Measurements from ENCODE around the gene PLEKHA1.

PLEKHA1 gene

DNA sequence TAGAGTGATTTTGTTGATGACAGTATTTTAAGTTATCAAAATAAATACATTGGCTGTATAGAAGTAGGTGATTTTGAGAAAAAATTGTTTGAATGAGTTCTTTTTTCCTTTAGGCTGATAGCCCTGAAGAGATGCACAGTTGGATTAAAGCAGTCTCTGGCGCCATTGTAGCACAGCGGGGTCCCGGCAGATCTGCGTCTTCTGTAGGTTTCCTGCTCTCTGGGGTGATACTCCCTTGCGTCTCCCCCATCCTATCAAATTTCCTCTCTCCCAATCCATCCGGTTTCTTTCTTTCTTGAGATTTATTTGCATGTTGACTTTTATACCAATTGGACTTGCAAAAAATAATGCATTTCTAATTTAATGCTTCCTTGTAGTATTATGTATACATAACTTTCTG lies 52.3 kb downstream of the PLEKHA1 start:
- DNase-seq: no peak

DNA sequence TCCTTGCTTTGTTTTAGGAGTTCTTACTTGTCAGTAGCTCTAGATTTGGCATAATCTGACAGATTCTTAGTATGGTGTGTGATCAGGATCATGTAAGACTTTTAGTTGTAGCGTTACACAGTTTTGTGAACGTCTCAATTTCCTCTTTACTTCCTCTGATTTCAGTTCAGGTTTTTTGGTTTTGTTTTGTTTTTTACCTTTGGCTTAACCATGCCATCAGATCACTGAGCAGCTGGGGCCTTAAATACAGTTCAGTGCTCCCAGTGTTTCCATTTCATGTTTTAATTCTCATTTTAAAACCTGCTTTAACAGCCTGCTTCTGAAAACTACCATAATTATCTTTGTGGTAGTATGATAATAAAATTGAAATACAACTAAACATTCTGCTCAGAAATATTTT lies 52.8 kb downstream of the PLEKHA1 start:
- no peak for DNase-seq

DNA sequence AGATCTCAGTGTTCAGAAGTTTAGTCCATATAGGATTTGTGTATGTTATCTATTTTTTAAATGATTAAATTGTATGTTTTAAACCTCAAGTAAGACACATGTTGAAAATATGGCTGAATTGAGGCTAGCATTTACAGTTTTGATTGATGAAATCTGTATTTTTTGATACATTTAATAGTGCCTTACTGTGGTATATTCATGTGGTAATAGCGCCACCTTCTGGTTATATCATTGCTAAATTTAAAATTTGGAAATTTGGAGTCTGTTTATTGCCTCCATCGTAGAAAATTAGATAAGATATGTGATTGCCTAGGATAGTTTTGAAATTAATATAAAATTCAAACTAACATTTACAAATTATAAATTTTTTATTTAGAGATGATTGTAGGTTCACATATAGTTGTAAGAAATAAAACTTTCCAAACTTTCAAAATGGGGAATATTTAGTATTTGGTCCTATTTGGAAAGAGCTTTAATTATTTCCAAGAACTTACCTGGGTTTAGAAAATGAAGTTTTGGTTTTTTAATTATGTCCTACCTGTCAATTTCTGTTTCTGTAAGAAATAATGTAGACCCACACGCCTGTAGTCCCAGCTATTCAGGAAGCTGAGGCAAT lies 60.8 kb downstream of the PLEKHA1 start:
- peak; percentile 11 for DNase-seq

DNA sequence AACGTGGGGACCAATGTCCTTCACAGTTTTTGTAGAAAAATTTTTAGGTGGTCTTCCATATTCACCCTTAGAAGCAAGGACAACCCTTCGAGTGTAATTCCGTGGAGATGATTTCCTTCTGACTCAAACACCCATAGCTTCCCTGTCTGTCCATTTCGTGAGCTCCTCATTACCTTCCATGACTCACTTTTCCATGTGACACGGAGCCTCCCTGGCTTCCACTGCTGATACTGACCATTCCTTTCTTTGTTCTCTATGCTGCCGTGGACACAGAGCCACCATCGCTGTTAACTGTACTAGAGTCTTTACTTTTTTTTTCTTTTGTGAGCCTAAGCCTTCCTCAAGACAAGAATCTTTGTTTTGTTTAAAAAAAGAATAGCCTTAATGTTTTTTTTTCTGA lies 67.5 kb downstream of the PLEKHA1 start:
- no peak for DNase-seq

DNA sequence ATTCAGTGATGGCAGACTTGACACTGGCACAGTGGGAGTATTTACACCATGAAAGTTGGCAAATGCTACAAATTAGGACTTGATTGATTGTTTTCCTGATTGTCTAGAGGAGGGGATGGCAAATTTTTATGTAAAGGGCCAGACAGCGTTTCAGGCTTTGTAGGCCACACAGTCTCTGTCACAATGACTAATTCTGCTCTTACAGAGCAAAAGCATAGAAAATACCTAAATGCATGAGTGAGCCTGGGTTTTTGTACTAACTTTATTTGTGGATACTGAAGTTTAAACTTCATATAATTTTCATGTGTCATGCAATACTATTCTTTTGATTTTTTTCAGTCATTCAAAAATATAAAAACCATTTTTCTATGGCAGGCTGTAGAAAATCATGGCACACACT lies 71.0 kb downstream of the PLEKHA1 start:
- no peak for DNase-seq

DNA sequence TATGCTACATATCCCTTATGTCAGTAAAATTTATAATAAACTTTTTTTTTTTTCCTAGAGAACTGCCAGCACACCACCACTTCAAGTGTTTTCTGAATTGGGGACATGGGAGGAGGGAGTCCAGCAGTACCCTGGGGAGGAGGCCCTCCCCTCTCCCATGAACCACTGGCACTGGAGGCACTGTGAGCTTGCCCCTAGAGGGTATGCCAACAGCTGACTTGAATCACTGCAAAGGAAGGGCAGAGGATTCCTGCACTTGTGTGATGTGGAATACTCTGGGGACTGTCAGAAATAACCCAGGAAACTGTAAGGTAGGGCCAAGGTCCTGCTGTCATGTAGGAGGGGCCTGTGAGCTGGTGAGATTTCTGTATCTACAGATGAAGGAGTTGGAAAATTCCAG lies 71.4 kb downstream of the PLEKHA1 start:
- no peak for DNase-seq

DNA sequence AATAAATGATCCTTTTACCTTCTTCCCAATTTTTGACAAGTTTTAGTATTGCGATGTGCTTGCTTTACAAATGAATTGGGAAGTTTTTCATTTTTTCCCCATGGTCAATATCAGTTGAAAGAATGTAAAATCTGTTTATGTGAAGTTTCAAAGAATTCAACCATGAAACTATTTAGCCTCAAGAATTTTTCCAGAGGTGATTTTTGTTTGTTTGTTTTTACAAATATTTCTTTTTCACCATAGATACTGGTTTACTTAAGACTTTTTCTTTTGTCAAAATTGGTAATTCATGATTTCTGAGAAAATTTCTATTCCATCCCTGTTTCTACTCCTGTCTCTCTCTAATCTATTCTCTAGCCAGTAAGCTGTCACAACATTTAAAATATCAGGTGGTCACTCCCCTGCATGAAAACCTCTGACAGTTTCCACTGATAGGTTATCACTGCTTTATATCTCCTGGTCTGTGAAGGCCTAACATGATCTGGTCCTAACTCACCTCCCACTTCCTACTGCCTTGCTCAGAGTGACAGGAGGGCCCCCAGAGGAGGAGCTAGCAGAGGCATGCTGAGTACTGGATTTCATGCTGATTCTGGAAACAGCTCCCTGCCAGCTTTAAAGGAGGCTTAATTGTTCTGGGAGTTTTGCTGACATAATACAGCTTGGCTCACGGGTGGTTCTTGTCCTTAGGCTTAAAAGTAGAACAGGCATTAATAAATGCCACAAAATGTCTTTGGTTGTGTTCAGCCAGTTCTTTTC lies 72.3 kb downstream of the PLEKHA1 start:
- no peak for DNase-seq

DNA sequence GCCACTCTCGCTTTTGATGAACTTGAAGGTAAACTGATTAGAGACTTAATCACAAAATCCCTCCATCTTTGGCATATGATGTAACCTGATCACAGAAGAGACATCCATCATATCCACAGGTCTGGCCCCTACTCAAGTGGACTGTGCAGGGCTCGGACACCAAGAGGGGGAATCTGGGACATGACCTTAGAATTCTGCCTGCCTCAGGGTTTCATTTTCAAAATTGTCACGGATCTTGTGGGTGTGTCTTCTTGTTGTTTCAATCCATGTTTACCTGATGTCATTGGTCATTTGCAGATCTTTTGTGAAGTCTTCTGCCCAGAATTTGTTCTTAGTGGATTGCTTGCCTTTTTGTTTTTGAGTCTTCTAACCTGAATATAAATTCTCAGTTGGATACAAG lies 74.1 kb downstream of the PLEKHA1 start:
- no peak for DNase-seq

DNA sequence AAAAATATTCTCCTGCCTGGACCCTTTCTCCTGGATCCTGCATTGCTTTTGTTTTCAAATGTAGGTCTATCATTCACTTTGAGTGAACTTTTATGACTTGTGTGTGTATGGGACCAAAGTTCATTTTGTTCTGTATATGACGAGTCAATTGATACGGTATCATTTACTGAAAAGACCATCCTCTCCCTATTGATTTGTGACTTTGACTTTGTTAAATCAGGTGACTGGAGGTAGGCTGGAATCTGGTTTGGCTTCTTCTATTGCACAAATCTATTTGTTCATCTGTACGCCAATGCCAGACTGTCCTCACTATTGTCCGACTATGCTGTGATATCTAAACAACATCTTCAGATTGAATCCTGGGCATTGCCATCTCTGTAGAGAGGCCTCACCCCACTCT lies 74.6 kb downstream of the PLEKHA1 start:
- DNase-seq: no peak

DNA sequence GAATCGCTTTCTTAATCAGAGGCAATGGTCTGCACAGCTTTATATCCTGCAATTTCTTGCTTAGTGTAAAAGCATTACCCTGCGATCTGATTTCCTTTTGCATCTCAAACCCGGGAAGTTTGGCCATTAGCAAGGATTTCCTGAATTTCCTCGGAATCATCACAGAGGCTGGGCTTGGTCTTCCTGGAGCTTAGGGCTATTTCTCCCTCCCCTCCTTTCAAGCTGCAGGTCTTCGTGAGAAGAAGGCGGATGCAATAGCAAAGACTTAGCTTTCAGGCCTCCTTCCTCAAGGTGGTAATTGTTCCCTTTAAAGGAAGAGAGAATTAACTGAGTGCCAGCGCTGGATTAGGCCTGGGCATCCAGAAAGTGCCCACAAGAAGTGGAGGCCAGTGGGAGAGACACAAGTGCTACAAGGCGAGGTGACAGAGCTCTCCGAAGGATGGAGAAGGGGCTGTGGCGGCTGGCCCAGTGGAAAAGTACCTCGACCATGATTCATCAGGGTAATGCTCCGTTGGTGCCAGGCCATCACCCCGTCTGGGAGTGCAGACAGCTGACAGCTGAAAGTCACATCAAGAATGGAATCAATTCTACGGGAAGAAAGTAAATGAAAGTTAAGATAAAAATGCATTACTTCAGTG lies 76.0 kb downstream of the PLEKHA1 start:
- DNase-seq: no peak

DNA sequence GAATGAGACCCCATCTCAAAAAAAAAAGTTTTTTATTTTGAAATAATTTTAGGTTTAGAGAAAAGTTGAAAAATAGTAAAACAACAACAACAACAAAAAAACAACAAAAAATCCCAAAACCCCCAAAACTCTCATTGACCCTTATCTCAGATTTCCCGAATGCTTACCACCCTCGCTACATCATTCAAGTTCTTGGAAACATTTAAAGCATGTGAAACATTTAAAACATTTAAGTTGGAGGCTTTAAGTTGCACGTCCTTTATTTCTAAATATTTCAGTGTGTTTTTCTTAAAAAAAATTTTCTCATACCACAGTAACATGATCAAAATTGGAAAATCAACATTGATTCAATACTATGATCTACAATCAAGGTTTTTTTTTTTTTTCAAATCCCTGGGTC lies 79.6 kb downstream of the PLEKHA1 start:
- no peak for DNase-seq

DNA sequence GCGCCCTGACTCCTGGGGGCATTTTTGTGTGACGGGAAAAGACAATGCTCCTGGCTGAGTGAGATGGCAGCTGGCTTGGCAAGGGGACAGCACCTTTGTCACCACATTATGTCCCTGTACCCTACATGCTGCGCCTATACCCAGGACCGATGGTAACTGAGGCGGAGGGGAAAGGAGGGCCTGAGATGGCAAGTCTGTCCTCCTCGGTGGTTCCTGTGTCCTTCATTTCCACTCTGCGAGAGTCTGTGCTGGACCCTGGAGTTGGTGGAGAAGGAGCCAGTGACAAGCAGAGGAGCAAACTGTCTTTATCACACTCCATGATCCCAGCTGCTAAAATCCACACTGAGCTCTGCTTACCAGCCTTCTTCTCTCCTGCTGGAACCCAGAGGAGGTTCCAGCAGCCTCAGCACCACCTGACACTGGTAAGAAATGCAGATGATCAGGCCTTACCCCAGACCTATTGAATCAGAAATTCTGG lies 80.1 kb downstream of the PLEKHA1 start, which contains the start of gene ARMS2:
Gene ARMS2 (plus strand): TSS at position 51 of the 478 bp plus-strand sequence. CDS start 75 bp downstream, at position 126.
- no peak for DNase-seq

DNA sequence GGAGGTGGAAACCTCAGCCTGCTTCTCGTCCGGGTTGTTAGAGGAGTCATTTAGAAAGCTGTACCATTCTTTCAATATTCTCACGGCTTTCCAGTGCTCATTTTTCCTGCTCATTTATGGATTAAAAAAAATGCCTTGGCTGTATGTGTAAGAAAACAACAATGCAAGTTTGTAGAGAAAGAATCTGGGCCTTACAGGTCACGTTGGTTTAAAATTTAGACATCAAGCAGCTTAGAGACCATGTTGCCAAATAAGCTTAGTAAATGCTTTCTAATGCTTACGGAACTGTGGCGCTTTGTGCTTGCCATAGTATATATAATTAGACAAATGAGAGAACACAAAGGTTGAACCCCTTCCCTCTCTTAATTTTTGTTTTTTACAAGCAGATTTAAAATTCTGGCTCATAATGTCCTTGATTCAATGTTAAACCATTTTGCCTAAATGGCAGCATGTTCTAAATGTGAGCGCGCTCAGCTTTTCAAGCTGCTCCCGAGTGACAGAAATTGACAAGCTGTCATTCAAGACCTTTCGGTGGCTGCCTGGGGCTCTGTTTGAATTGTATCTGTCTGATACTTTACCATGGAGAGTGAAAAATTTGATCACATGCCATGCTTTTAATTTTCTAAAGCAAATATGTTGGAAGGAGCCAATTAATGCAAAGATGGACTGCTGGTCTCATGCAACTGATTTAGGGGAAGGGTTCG lies 81.0 kb downstream of the PLEKHA1 start:
- DNase-seq: no peak

DNA sequence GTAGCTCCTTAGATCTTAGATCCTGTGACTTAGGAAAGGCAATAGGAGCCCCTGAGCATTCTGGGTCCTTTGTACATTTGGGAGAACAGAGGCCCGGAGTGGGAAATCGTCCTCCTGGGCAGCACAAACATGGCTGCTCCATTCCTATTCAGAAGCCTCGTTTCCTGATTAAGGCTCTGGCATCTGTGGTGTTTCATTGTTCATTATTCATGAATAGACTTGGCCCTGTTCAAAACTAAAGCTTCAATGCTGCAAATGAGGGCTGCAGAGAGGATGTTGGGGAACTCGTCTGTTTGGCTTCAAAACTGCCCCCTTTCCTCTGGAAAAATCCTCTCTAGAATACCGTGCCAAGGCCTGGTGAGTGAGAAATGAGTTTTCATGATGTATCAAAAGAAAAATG lies 83.4 kb downstream of the PLEKHA1 start:
- no peak for DNase-seq

DNA sequence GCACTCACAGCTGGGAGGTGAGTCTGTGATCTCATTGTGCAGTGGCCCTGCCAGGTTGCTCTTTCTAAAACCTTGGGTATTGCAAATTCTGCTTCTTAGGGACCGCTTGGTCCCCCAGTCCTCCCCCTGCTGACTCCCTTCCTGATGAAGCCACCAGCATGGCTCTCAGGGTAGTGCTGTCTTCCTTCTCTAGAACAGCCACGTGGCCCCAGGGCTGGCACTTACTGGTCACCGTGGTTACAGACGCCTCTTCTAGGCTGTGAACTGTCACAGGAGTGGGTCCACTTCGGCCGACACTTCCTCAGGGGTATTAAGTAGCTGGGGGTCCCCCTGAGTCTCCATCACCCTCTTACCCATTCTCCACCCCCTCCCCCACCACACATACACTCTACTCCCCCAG lies 84.2 kb downstream of the PLEKHA1 start:
- no peak for DNase-seq

DNA sequence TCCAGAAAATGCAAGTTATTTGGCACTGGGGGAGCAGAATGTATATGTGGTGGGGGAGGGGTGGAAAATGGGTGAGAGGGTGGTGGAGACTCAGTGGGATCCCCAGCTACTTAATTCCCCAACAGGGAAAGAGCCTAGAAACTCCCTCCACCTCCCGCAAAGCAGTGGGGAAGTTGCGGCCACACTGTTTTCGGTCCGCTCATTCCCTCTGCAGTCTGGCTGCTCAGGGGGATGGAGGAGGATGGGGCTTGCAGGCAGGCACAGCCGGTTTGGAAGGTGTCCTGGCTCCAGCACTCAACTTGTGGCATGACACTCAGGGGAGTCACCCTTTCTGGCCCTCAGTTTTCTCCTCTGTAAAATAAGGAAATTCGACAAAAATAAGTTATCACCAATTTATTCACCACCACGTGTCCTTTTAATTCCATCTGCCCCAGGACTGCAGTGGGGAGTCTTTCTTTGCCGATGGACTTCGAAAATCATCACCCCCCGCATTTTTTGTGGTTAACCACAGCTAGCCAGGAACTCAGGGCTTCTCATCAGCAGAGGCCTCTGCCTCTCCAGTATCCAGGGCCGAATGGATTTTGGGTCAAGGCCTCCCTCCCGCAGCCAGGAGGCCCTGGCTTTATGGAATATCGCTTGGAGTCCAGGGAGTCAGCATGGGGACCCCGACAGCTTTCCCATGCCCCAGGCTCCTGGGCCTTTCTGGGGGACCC lies 85.2 kb downstream of the PLEKHA1 start:
- no peak for DNase-seq

DNA sequence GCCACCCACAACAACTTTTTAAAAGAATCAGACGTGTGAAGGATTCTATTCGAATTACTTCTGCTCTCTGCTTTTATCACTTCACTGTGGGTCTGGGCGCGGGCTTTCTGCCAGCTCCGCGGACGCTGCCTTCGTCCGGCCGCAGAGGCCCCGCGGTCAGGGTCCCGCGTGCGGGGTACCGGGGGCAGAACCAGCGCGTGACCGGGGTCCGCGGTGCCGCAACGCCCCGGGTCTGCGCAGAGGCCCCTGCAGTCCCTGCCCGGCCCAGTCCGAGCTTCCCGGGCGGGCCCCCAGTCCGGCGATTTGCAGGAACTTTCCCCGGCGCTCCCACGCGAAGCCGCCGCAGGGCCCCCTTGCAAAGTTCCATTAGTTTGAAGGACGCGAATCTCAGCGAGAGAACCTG lies 86.4 kb downstream of the PLEKHA1 start:
- DNase-seq: no peak

DNA sequence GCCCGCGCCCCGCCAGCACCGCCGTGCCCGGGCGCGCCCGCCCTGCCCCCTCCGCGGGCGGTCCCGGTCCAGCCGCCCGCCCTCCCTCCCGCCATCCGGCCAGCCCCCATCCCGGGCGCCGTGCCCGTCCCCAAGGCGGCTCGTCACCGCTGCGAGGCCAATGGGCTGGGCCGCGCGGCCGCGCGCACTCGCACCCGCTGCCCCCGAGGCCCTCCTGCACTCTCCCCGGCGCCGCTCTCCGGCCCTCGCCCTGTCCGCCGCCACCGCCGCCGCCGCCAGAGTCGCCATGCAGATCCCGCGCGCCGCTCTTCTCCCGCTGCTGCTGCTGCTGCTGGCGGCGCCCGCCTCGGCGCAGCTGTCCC lies 86.8 kb downstream of the PLEKHA1 start, which contains the start of gene HTRA1:
Gene HTRA1 (plus strand): TSS at position 187 of the 362 bp plus-strand sequence. CDS start 100 bp downstream, at position 287.
- no peak for DNase-seq

DNA sequence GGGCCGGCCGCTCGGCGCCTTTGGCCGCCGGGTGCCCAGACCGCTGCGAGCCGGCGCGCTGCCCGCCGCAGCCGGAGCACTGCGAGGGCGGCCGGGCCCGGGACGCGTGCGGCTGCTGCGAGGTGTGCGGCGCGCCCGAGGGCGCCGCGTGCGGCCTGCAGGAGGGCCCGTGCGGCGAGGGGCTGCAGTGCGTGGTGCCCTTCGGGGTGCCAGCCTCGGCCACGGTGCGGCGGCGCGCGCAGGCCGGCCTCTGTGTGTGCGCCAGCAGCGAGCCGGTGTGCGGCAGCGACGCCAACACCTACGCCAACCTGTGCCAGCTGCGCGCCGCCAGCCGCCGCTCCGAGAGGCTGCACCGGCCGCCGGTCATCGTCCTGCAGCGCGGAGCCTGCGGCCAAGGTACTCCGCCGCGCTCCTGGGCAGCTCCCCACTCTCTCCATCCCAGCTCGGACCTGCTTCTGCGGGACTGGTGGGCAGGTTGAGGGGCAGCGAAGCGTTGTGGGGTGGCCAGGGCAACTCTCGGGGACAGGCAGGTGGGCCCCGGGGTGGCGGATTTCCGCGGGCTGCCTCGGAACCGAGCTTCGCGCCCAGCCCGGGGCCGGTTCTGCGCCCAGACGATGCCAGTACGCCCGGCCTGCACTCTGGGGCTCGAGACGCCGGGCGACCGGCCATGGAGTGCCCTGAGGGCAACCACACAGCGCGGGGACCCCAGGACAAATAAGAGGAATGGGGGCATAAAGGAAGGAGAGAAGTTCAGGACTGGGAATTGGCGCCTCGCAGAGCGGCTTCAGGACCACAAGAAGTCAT lies 87.4 kb downstream of the PLEKHA1 start:
- no peak for DNase-seq

DNA sequence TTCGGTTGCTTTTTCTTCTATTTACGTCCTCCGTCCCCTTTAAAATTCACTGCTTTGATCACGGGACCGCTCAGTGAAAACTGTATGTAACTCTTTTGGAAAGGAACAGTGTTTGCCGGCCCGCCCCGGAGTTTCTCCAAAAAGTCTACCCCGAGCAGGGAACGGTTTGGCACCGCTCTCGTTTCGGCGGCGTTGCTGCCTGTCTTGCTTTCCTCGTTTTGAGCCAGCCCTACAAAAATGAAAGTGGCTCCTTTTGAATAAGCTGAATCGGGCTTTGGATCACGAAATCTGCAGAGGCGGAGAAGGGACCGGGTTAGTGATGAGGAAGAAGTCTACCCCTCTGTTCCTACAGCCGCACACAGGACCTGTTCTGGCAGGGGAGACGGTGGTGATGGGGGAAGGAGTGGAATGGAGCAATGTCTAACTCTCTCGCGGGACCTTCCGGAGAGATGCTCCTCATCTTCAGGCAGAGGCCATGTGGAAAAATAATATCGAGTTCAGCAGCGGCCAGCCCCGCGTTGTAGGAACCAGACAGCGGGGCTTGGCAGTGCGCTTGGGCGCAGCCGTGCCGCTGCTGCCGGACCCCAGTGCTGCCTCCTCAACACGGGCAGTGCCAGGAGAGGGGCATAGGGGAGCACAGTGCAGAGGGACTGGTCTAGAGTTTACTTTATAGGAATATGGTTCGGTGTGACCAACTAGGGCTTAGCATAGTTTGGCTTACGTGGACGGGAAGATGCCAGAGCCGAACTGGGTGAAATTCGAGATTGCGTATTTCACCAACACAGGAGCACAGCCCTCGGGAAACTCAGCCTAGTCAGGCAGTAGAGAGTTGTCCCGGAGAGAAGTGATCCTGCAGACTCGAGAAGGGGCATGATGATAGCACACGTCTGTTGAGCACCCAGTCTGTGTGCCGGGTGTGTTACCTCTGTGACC lies 88.3 kb downstream of the PLEKHA1 start:
- no peak for DNase-seq
